Effector memory CD4-positive, alpha-beta T cell (primary cell): ENCODE results near the gene EIF4E2.

Experiments used
- DNase-seq, 3 donors: peaks; one replicate each; pipeline ENCODE4 v3.0.0-alpha.2; 2020
- H3K27ac ChIP-seq: 2 replicates; pipeline ENCODE4 v1.7.0; 2013; ENCODE audit warnings: mild to moderate bottlenecking, low read length, moderate library complexity; ENCODE audit not compliant: insufficient read depth, poor library complexity, severe bottlenecking
- H3K27me3 ChIP-seq: replicated peaks from 2 replicates; pipeline ENCODE4 v1.7.0; 2013; ENCODE audit warnings: mild to moderate bottlenecking, low read length; ENCODE audit not compliant: insufficient read depth, control insufficient read depth, poor library complexity, severe bottlenecking
- H3K36me3 ChIP-seq: 2 replicates; pipeline ENCODE4 v1.7.0; 2013; ENCODE audit warnings: mild to moderate bottlenecking, low read length, moderate library complexity; ENCODE audit not compliant: control insufficient read depth, insufficient read depth
- H3K4me1 ChIP-seq: 2 replicates; pipeline ENCODE4 v1.7.0; 2013; ENCODE audit warnings: low read length, mild to moderate bottlenecking; ENCODE audit not compliant: control insufficient read depth, insufficient read depth, poor library complexity, severe bottlenecking
- H3K4me3 ChIP-seq: 2 replicates; pipeline ENCODE4 v1.7.0; 2013; ENCODE audit warnings: low read length, low read depth, mild to moderate bottlenecking; ENCODE audit not compliant: insufficient read depth, poor library complexity, severe bottlenecking
- H3K9me3 ChIP-seq: 2 replicates; pipeline ENCODE4 v1.7.0; 2013; ENCODE audit warnings: mild to moderate bottlenecking, low read length, moderate library complexity; ENCODE audit not compliant: control insufficient read depth

The EIF4E2 gene

GRCh38 chr2:232537499-232537898 lies 13.0 kb upstream of the EIF4E2 start:
- Histone ChIP-seq H3K9me3 (no peaks in the 10 kb centered on the region), H3K27me3 (no peaks in the 10 kb centered on the region), H3K36me3 (no peaks in the 10 kb centered on the region), H3K27ac (no peak overlapping the region), H3K4me3 (no peak overlapping the region), H3K4me1 (no peaks in the 10 kb centered on the region)
- DNase-seq: no peak

GRCh38 chr2:232538671-232539070 lies 11.8 kb upstream of the EIF4E2 start:
- Histone ChIP-seq H3K36me3 (no peaks in the 10 kb centered on the region), H3K4me3 (no peak overlapping the region), H3K4me1 (no peaks in the 10 kb centered on the region), H3K27me3 (no peaks in the 10 kb centered on the region), H3K27ac (no peak overlapping the region), H3K9me3 (no peaks in the 10 kb centered on the region)
- DNase-seq: no peak

GRCh38 chr2:232539298-232540231 lies 10.9 kb upstream of the EIF4E2 start, which contains the start of gene CHRNG:
CHRNG (plus strand) TSS chr2:232539692; CDS start chr2:232539748, 56 bp downstream.
- no peaks in the 10 kb centered on the region for H3K36me3 ChIP-seq
- DNase-seq: no peak
- no peaks in the 10 kb centered on the region for H3K9me3 ChIP-seq
- H3K4me1 ChIP-seq: no peaks in the 10 kb centered on the region
- no peak within 1 kb of the TSS for H3K4me3 ChIP-seq
- no peak within 1 kb of the TSS for H3K27ac ChIP-seq
- no peaks in the 10 kb centered on the region for H3K27me3 ChIP-seq

GRCh38 chr2:232540441-232541041 lies 9.9 kb upstream of the EIF4E2 start:
- no peak overlapping the region for H3K4me3 ChIP-seq
- no peaks in the 10 kb centered on the region for H3K4me1 ChIP-seq
- H3K27ac ChIP-seq: no peak overlapping the region
- no peaks in the 10 kb centered on the region for H3K27me3 ChIP-seq
- DNase-seq: no peak
- no peaks in the 10 kb centered on the region for H3K9me3 ChIP-seq
- peaks cover 2% of the 10 kb centered on the region for H3K36me3 ChIP-seq

DNA sequence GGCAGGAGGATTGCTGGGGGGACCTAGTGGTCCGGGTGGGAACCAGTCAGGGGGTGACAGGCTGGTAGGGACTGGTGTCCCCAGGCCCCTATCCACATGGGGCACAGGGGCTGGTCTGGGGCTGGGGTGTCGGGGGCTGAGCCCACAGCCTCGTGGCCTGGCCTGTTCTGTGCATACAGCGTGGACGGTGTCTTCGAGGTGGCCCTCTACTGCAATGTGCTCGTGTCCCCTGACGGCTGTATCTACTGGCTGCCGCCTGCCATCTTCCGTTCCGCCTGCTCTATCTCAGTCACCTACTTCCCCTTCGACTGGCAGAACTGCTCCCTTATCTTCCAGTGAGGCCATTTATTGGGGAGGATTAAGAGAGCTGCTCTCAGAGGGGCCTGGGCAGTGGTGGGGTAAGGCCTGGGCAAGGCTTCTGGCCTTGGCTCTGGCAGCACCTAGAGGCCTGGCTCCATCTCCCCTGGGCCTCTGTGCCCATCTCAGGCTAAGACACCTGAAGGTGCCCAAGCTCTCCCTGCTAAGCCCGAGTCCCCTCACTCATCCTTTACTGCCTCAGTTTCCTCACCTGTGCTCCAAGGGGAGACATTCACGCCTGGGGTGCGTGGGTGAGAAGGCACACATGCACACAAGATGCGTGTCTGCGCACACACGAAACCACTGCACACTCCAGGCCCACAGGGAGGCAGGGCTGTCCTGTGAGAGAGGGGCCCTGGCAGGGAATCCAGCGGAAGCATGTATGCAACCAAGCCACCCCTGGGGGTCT lies 9.1 kb upstream of the EIF4E2 start:
- no peak for DNase-seq
- peaks cover 2% of the 10 kb centered on the region for H3K36me3 ChIP-seq
- no peak overlapping the region for H3K4me3 ChIP-seq
- H3K4me1 ChIP-seq: no peaks in the 10 kb centered on the region
- no peak overlapping the region for H3K27ac ChIP-seq
- no peaks in the 10 kb centered on the region for H3K27me3 ChIP-seq
- H3K9me3 ChIP-seq: no peaks in the 10 kb centered on the region

DNA sequence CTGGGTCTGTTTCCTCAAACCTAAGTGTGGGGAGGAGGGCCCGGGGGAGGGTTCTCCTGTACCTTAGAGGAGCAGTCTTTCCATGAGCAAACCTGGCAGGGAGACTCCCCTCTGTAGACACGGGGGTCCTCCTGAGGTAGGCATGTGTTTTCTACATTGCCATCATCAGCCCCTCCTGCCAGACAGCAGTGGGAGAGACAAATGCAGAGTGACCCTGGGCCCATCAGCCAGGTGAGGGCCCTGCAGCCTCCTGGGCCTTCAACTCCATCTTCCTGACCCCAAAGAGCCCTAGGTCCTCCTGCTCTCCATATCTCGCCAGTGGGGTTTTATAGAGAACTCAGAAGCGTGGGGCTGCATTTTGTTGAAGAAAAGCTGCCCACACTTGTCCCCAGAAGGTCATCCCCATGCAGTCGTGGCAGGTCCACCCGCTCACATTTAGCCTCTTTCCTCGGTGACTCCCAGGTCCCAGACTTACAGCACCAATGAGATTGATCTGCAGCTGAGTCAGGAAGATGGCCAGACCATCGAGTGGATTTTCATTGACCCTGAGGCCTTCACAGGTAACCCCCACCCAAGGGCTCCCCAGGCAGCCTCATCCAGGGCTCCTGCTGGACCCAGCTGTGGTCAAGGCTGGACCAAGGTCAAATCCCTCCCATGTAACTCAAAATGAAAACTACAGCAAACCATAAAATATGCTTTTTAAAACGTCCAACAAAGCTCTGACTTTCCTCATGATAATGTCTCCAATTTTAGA lies 8.4 kb upstream of the EIF4E2 start:
- H3K9me3 ChIP-seq: no peaks in the 10 kb centered on the region
- no peak overlapping the region for H3K27ac ChIP-seq
- H3K4me1 ChIP-seq: peaks cover 2% of the 10 kb centered on the region
- H3K27me3 ChIP-seq: no peaks in the 10 kb centered on the region
- peaks cover 2% of the 10 kb centered on the region for H3K36me3 ChIP-seq
- DNase-seq: no peak
- no peak overlapping the region for H3K4me3 ChIP-seq

- peaks cover 7% of the 10 kb centered on the region for H3K4me1 ChIP-seq
- no peaks in the 10 kb centered on the region for H3K27me3 ChIP-seq
- no peak for DNase-seq
- no peak overlapping the region for H3K4me3 ChIP-seq
- no peak overlapping the region for H3K27ac ChIP-seq
- peaks cover 2% of the 10 kb centered on the region for H3K36me3 ChIP-seq
- H3K9me3 ChIP-seq: no peaks in the 10 kb centered on the region
Measured at GRCh38 chr2:232542715-232543467, 7.6 kb upstream of the EIF4E2 start.

- H3K36me3 ChIP-seq: peaks cover 2% of the 10 kb centered on the region
- no peaks in the 10 kb centered on the region for H3K27me3 ChIP-seq
- no peak overlapping the region for H3K27ac ChIP-seq
- no peak for DNase-seq
- H3K9me3 ChIP-seq: no peaks in the 10 kb centered on the region
- H3K4me1 ChIP-seq: peaks cover 7% of the 10 kb centered on the region
- H3K4me3 ChIP-seq: no peak overlapping the region
Measured at GRCh38 chr2:232543491-232543890, 7.0 kb upstream of the EIF4E2 start.
